HG02870 (cell line): ENCODE data around the gene ANO10.

ENCODE experiments used
- ATAC-seq: cut with Tn5 transposase; IDR thresholded peaks from one replicate; pipeline ENCODE4 v1.9.1; 2021; ENCODE audit warnings: mild to moderate bottlenecking, moderate library complexity; ENCODE audit not compliant: unreplicated experiment

Gene ANO10

DNA sequence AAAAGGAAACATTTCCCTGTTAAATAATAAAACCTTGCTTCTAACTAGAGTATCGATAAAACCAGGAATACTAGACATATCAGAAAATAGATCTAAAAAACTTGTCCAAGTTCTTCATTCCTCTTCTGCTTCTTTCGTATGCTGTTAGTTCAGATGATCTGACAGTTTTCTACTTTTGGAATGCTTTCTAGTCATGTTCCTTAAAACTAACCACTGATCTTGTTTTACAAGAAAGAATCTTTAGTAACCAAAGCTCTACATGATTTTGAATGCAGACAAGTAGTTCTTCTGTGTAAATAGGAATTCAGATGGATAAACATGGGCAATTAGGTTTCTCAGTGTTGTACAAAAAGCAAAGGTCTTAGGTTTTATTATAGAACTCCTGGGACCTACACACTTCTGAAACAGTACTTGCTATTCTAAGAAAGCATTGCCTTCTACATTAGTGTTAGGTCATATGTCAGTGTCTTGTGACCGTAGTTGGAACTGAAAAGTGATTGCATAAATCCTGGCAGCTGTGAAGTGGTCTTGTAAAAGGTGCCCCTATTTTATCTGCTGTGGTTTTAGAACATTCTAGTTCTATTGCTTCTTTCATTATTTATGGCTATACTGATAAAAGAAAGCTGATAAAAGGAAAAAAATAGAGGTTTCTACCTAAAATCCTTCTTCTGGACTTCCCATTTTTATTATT lies 294.8 kb downstream of the ANO10 start:
- no peak for ATAC-seq

DNA sequence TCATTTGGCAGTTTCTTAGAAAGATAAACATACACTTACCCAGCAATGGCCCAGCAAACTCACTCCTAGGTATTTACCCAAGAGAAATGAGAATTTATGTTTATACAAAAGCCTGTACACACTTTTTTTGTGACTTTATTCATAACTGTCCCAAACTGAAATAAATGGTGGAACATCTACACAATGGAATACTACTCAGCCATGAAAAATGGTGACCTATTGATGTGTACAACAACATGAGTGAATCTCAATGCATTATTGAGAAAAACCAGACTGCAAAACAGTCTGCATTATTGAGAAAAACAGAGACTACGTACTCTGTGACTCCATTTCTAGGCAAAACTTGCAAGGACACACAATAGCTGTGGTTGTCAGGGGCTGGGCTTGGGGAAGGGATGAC lies 298.3 kb downstream of the ANO10 start:
- no peak for ATAC-seq

DNA sequence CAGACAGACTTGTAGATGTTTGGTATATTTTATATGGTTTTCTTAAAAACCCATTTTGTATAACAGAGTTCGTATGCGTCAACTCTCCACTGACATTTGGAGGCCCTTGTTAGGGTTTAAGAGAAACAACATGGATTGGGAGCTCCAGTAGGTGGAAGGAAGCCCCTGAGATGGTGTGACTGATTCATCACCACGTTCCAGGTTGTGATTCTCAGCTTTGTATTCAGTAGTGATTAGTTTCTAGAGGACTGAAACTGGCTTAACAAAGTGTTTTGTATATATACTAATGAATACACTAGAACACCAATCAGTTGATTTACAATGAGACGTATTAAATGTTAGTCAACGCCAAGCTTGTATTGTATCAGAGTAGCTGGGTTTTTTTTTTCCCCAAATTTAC lies 301.5 kb downstream of the ANO10 start:
- ATAC-seq: no peak

DNA sequence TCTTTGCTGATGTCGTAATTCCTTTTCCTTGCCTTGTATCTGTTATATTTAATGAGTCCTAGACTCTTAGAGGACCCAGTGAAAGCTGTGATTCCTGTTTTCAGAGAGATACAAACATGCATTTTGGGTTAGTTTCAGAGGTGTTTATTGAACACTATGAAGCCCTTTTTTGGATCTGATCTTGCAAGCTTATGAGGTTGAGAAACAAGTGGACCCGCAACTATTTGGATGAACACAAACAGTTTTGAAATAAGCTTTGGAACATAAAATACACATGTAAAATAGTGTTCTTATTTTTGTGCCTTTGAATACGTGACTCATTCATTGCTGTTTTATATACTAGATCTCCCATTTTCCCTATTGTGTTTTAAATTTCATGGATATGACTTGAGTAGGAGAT lies 302.0 kb downstream of the ANO10 start:
- ATAC-seq: no peak

DNA sequence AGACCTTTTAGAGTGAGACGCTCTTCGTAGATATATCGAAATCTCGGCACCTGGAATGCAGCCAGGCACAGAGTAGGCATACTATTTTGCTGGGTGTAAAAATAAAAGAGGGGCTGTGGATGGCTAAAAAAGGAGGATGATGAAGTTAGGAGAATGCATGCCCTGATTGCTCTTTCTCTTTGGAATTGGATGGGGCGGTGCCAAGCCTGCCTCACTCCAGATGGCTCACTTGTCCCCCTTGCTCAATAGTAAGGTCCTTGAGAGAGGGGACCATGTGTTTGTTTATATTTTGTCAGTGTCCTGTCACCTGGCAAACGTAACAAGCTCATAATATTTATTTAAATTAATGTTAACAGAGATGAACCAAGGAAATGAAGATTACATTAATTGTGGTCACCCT lies 302.4 kb downstream of the ANO10 start:
- no peak for ATAC-seq

DNA sequence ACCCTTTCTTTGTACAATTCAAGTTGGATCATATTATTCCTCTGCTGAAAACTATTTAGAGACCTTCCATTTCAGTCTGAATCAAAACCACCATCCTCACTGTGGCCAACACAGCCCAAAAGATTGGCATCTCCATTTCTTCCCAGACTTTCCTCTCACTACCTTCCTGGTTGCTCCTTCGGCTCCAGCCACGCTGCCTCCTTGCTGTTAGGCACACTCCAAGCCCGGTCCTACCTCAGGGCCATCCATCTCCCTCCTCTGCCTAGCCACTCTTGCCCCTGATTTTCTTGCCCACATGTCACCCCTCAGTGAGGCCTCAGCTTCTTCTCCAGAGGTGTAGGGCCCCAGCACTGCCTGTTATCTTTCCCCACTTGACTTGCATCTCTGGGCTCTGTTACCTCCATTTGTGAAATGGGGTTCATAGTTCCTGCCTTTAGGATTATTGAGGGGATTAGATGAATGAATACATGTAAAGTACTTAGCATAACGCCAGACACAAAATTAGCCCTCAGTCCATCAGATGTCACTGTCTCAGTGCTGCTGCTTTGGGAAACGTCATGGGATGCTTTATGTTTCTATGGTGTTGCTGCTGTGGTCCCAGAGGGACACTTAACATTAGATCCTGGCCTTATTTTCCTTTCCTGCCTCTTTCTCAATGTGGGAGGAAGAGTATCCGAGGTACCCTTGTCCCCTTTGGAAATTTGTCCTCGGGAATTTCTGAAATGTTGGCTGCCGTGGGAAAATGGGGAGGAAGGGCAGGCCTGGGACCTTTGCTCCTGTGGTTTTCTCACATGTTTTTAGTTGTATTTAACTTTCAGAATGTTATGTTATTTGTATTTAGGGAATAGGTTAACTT lies 304.1 kb downstream of the ANO10 start:
- ATAC-seq: no peak

DNA sequence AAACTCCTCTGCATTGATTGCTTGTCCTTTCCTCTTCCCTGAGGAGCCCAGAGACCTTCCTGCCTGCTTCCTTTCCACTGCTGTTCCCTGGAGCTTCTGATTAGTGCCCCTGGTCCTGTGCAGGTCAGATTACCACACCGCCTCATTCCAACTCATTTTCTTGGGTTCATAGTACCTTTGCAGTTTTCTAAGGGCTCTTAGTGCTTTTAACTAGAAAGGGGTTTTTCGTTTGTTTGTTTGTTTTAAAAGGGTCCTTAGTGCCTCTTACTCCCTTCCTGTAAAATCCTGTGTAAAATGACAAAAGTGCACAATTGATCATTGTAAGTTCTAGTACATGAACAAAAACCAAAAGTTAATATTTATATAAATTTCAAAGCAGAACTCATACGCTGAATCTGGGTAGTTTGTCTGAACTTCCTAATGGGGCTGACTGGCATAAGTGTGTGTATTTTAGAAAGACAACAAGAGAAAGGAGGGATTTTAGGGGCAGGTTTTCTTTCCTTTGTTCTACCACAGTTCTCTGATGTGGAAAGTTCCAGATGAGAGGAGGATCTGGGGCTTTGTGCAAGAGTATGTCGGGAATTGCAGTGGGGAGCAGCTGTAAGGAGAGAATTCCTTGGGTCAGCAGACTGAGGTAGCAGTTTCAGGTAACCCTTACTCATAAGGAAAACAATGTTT lies 304.9 kb downstream of the ANO10 start:
- no peak for ATAC-seq
